H1 (cell line): ENCODE data around the gene MOB1B.

Experiments
- CBX8 ChIP-seq: fragments of 300-800, 300-1000 bp; sonication (generic); IDR thresholded peaks from 2 replicates; pipeline ENCODE4 v1.7.1; 2016; ENCODE audit warnings: low read depth, low read length, borderline replicate concordance
- CEBPB ChIP-seq: IDR thresholded peaks from 2 replicates; pipeline ENCODE4 v1.6.1; 2012; ENCODE audit warnings: low read depth, low read length
- CTCF ChIP-seq, 3 experiments: IDR thresholded peaks; 1 replicate in 2 of 3; 2 replicates in 1 of 3; pipeline versions ENCODE4 v1.5.1 to v1.6.1; 2011; ENCODE audit warnings: low read length in 3 of 3, mild to moderate bottlenecking in 3 of 3, inconsistent platforms in 2 of 3, low read depth in 1 of 3, moderate library complexity in 1 of 3; ENCODE audit not compliant: insufficient read depth in 1 of 3; ENCODE audit errors: control extremely low read depth in 1 of 3
- EGR1 ChIP-seq: IDR thresholded peaks from 2 replicates; pipeline ENCODE4 v1.6.1; 2011; ENCODE audit warnings: low read depth, low read length, borderline replicate concordance
- EP300 ChIP-seq, 2 experiments: IDR thresholded peaks; 1 replicate in 1 of 2; 2 replicates in 1 of 2; pipeline ENCODE4 v1.6.1; 2011 to 2012; ENCODE audit warnings: low read depth in 2 of 2, low read length in 2 of 2, mild to moderate bottlenecking in 2 of 2, borderline replicate concordance in 1 of 2, inconsistent platforms in 1 of 2, moderate library complexity in 1 of 2
- EZH2 ChIP-seq: fragments of 200-600 bp; sonication (generic); IDR thresholded peaks from 2 replicates; pipeline ENCODE4 v1.7.1; 2012; ENCODE audit warnings: low read depth, mild to moderate bottlenecking, moderate library complexity, low read length, inconsistent platforms; ENCODE audit not compliant: severe bottlenecking
- GTF2F1 ChIP-seq: IDR thresholded peaks from 2 replicates; pipeline ENCODE4 v1.6.1; 2012; ENCODE audit warnings: low read depth, low read length, improper control_type of control experiment, borderline replicate concordance
- PHF8 ChIP-seq: fragments of 200-600 bp; sonication (generic); conservative IDR thresholded peaks from 2 replicates; pipeline ENCODE4 v1.7.1; 2012; ENCODE audit warnings: low read depth, mild to moderate bottlenecking, inconsistent platforms, low read length, moderate library complexity
- POLR2A ChIP-seq, 2 experiments: IDR thresholded peaks; 1 replicate in 1 of 2; 2 replicates in 1 of 2; pipeline ENCODE4 v1.6.1; 2011; ENCODE audit warnings: low read depth in 2 of 2, low read length in 2 of 2, mild to moderate bottlenecking in 2 of 2; ENCODE audit errors: control extremely low read depth in 1 of 2
- POLR2AphosphoS5 ChIP-seq: IDR thresholded peaks from 2 replicates; pipeline ENCODE4 v1.6.1; 2011; ENCODE audit warnings: low read depth, low read length
- SIRT6 ChIP-seq: IDR thresholded peaks from one replicate; pipeline ENCODE4 v1.7.1; 2012; ENCODE audit warnings: low read length, inconsistent platforms
- SIX5 ChIP-seq: IDR thresholded peaks from 2 replicates; pipeline ENCODE4 v1.6.1; 2011; ENCODE audit warnings: mild to moderate bottlenecking, low read depth, low read length
- USF2 ChIP-seq: IDR thresholded peaks from 2 replicates; pipeline ENCODE4 v1.6.1; 2011; ENCODE audit warnings: low read length, improper control_type of control experiment

GRCh38 chr4:70874268-70875156 is 27.7 kb upstream of the MOB1B start:
- TF ChIP-seq CTCF (IDR thresholded peaks at IDR 0.05; ENCODE audit: control extremely low read depth in 1 of 3, insufficient read depth in 1 of 3, low read depth in 1 of 3, low read length in 3 of 3) (no peak), EGR1 (no peak), CEBPB (no peak), POLR2A (IDR thresholded peaks at IDR 0.05; ENCODE audit: control extremely low read depth in 1 of 2, low read depth in 2 of 2, low read length in 2 of 2) (no peak), EP300 (IDR thresholded peaks at IDR 0.05; ENCODE audit: borderline replicate concordance in 1 of 2, low read depth in 2 of 2, low read length in 2 of 2) (no peak), GTF2F1 (no peak), CBX8 (no peak), SIX5 (no peak), POLR2AphosphoS5 (no peak), PHF8 (no peak), USF2 (no peak), EZH2 (no peak), SIRT6 (no peak)
